Measurements from ENCODE around the gene GLI3.

The GLI3 gene

DNA sequence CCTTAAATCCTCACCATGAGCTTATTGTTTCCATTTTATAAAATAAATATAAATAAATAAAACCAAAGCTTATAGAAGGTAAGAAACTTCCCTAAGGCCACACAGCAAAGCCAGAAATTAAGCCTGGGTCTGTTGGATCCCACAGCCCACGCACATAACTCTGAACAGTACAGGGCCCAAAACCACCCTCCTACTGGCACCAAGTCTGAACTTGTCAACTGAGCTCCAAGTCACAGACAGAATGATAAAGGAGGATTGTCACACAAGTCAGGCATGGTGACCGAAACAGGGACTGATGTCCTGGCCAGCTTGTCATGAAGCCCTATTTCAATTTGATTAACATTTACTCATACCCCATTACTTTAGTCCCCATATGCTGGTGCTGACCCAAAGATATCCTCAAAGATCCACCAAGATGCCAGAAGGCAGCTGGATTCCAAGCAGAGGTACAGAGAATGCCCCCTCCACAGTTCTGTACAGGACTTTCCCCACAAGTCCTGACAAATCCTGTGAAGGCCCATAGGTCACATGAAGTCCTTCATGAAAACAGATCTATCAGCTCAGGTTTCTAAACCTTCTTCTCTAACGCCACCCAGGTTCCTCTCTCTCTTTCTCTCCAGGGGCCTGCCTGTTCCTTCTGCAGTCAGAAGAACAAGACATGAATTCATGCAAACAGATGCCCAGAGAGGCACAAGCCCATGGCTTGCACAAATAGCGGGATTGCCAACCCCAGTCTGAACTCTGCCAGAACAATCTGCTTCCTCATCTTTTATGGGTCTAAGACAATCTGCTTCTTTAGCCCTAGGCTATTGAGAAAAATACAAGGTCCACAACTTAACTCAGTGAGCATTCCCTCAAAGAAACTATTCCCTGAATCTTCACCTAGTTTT lies 60.9 kb downstream of the GLI3 start:
- peak; percentile 37 for DNase-seq (ENCODE audit: low spot score)

DNA sequence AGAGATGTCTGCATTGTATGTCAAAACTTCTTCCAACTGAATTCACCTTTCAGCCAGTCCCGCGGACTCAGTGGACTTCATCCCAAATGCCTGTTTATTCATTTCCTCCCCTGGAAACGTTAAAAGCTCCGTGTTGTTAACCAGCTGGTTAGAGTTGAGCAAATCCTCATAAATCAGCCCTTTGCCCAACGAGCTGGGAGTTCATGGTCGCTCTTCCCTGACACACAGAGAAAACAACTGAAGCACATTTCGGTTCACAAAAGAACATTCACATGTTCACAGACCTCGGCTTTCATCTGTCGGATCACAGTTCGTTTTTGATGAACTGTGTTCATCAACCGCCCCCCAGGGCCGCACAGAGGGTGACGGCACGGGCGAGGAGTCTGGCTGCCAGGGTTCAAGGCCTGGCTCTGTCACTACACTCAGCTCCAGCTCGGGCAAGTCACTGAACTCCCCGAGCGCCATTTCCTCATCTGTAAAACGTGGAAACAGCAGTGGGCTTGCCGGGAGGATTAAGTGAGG lies 62.6 kb downstream of the GLI3 start:
- DNase-seq (ENCODE audit: low spot score), result no peak

DNA sequence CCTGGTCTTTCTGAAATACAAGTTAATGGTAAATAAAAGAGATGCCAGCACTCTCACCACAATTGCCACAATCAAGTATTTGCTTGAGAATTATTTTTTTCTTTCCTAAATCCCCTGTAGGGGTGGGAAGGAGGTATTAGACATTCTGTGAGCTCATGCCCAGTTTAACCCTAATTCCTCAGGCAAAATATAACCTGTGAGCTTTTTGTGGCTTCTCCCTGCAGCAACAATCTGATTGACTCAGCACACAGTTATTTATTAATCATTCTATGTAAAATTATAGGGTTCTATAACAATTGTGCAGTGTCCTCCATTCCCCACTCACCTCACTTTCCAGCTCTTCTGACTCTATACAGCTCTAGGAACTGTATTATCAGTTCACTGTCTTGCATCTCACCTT lies 66.3 kb downstream of the GLI3 start:
- DNase-seq (ENCODE audit: low spot score), result no peak

DNA sequence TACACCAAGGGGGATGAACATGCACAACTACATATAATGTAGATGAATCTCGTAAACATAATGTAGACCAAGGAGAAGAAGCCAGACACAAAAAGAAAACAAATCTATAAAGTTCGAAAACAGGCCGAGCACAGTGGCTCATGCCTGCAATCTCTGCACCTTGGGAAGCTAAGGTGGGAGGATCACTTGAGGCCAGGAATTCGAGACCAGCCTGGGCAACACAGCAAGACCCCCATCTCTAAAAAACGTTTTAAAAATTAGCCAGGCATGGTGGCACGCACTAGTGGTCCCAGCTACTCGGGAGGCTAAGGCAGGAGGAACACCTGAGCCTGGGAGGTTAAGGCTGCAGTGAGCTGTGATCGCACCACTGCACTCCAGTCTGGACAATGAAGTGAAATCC lies 68.5 kb downstream of the GLI3 start:
- DNase-seq (ENCODE audit: low spot score), result no peak

DNA sequence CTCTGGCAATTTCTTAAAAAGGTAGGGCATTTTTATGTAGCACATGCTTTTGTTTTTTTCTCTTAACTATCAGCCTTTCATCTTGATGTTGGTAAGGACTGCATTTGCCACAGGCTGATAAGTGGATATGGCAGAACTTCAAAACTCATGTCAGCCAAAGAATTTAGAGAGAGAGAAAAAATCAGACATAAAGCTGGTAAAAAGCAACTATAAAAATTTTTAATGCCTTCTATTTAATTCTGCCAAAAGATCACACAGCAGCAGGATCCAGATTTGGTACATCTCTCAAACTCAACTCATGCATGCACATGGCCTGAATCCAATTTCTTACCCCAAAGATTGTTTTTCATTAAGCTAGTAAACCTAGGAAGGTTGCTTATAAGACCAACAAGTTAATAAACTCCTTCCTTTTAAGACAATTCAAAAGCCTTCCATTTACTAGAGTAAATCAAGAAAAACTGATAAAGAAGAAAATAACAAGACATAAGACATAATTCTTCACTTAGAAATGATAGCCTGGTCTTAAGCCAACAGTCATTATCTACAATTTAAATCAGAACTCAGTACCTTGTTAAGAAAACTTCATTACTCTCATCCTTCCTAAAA lies 69.3 kb downstream of the GLI3 start:
- DNase-seq (ENCODE audit: low spot score), result no peak

DNA sequence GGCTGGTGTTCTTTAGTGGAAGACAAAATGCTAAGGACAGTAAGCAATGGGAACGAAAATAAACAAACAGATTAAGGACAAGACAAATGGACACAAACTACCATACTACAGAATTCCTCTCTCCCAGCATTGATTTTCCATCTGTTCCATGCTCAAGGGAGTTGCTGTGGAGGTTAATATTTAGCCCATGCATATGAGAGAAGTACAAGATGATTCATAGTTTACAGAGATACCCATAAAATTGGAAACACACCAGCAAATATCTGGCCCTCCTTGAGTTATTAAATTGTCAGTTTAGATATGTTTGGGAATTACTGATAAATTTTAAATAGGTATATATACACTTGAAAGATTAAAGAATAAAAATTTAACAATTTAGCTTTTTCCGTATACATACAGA lies 69.8 kb downstream of the GLI3 start:
- DNase-seq (ENCODE audit: low spot score), result no peak

DNA sequence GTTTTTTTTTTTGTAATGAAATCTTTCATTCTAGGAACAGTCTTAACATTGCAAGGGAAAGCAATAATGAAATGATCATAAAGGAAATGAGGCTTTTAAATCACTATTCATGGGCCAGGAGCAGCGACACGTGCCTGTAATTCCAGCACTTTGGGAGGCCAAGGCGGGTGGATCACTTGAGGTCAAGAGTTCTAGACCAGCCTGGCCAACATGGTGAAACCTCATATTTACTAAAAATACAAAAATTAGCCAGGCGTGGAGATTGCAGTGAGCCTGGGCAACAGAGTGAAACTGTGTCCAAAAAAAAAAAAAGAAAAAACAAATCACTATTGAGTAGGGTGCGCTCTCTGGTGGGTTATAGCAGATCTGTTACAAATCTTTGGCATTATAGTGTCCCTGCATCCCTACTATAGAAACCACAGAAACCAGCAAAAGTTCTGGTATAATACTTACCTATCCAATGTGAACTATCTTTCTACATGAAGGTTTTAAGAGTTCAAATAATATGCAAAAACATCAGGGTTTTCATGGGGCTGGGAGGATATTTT lies 72.1 kb downstream of the GLI3 start:
- DNase-seq (ENCODE audit: low spot score), result no peak

DNA sequence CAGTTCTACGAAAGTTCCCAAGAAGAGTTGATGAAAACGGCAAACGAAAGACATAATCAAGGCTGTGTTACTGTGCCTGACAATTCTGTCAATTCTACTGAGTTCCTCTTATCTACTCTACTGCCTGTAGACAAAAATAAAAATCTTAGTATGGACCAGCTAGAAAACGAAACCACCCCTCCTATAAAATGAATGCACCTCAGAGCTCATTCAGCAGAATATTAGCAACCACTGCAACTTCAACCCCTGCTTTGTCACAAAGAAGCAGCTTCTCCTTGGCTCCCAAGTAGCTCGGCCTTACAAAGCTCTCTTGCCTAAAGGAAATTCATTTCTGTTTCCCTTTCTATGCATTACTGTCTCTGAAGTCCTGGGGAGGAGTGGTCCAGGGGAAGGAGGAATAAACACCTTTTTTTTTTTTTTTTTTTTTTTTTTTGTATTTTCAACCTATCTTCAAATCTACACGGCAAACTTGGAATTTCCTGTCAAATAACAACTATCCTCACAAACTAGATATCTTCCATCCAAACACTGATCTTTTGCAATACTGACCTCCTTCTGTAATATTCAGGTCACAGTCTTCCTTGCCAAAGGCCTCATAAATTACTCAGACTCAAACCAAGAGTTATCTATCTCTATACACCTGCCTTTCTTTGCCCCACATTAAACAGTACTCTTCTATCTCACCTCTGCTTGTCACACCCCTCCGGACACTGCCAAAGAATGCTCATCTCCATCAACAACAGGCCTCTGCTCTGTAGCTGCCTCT lies 74.3 kb downstream of the GLI3 start:
- DNase-seq (ENCODE audit: low spot score), result no peak

DNA sequence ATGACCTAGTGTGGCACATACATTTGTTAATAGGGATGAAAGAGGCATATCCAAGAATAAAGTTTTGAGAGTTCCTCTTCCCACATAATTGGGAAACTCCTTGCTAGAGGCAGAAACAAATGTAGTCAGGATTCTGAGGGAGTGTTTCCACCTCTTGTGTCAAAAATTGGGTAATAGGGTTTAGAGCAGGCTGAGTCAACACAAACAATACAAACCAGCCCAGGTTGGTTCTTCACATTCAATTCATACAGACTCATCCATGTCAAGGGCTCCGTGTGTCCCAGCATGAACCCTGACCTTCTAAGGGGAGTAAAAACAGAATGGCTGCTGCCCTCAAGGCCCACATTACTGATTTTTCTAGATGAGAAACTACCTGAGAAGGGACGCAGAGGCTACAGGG lies 75.3 kb downstream of the GLI3 start:
- DNase-seq (ENCODE audit: low spot score), result no peak

DNA sequence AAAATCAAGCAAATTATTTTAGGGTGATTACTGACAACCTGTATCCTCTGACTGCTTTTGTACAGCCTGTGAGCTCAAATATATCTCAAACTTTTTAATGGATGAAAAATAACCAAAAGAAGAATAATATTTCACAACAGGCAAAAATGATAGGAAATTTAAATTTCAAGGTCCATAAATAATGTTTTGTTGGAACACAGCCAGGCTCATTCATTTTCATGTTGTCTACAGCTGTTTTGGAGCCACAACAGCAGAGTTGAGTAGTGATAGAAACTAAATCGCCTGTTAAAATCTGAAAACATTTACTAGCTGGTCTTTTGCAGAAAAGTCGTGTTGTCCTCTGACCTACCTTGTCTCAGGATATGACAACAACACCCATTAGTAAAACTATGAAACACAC lies 75.9 kb downstream of the GLI3 start:
- no peak for DNase-seq (ENCODE audit: low spot score)

DNA sequence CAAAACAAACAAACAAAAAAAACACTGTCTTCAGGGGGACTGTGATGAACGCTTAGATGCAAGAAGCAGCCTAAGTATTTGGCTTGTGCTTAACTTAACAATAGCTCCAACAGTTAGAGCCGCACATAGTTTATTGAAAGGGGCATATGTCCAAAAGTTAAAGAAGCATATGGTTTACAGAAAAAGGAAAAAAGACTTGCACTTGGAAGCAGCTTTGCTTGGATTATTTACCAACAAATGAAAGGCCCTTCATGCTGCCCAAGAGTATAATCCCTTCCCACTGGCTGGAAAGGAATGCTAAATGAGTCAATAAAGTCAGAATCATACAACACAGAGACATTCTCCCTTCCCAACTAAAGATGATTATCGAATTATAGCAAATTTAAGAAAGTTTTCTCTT lies 77.9 kb downstream of the GLI3 start:
- DNase-seq (ENCODE audit: low spot score), result no peak

DNA sequence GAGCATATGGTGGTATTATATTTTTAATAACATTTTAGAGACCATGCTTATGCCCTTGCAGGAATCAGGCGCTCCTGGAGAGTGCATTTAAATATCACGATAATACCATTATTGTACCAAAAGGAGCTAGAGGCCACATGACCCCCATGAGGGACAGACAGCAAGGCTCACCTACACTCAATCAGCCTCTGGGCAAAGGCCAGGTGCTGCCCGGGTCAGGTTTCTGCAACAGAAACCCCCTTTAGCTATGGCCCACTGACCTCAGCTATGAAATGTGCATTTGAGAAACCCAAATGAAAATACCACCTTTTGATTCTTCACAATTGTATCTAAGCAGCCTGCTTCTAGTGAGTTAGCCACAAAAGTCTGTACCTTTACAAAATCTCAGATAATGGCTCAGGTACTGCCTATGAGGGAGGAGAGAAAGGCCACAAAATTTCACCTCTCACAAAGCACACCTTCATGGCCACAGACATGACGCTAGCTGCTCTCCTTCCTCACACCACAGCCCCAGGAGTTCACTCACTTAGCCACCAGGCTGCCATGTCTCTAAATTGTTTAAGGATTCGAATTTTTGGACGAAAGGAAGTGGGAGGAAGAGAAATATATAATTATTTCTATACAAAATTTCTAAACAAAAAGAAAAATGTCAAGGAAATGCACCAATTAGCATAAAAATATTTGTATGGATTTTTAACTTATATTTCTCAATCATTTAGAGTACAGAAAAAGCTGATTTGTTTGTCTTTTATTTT lies 79.9 kb downstream of the GLI3 start:
- DNase-seq (ENCODE audit: low spot score), result no peak

DNA sequence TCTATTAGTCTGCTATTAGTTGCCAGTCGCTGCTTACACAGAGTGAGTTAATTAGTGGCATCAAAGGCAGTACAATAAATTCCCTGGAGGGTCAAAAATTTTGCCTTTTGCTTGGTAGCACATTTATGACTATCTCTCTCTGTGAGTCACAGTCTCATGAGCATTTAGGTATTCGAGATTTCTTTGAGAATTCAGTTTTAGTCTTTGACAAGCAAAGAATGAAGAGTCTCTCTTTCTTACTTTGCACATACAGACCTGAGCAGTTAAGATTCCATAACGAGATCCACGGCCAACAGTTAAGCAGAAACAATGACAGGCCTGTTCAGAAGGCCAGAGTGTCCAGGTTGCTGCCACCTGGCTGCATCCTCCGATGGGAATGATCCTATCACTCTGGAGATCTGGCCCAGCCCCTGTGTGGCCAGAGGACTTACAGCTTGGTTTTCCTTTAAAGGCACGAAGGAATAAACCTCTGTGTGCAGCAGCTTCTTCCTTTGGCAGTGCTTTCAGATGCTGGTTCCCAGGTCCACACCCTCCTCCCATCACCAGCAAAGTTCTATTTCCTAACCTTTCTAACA lies 80.6 kb downstream of the GLI3 start:
- DNase-seq (ENCODE audit: low spot score), result no peak

DNA sequence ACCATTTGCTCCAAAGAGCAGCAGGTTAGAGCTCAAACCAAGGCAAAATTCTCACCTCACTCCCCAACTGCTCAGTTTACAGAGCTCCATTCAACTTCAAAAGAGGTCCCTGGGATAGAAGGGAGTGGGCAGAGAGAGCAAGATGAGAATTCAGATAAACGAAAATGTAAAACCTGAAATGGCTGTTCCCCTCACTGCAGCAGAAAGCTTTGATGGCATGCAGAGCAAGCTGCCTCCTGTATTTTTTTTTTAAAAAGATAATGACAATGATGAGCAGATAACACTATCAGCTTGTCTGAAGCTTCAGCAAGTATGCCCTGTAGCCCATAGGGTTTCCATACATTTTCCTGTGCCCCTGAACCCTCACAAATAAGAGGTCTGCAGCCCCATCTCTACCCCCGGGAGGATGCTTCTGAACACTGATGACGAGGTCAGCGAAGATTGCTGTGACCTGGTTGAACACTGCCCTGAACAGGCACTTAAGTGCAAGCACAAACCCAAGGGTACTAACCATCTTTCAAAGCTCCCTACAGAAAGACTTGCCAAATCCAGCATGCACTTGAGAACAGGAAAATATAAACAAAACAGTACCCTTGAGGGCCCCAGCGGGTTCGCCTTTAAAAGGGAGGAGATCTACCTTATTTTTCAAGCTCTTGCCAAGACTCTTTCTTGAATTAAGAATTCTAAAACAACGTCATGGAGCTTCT lies 81.3 kb downstream of the GLI3 start:
- no peak for DNase-seq (ENCODE audit: low spot score)

DNA sequence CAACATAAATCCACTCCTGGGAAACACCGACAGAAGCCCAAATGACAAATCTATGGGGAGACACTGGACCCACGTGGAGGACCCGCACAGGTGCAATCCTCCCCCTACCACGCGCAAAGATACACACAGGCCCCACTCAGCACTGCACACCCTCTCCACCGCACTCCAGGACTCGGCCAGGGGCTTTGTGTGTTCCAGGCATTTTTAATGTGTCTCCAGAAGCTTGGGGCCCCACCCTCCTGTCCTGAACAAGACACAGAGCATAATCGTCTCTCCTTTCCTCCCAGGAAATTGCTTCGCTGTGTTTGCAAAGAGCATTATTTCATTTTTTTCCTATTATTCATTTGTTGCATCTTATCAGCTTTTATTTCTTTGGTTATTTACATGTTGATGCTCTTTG lies 82.8 kb downstream of the GLI3 start:
- no peak for DNase-seq (ENCODE audit: low spot score)

DNA sequence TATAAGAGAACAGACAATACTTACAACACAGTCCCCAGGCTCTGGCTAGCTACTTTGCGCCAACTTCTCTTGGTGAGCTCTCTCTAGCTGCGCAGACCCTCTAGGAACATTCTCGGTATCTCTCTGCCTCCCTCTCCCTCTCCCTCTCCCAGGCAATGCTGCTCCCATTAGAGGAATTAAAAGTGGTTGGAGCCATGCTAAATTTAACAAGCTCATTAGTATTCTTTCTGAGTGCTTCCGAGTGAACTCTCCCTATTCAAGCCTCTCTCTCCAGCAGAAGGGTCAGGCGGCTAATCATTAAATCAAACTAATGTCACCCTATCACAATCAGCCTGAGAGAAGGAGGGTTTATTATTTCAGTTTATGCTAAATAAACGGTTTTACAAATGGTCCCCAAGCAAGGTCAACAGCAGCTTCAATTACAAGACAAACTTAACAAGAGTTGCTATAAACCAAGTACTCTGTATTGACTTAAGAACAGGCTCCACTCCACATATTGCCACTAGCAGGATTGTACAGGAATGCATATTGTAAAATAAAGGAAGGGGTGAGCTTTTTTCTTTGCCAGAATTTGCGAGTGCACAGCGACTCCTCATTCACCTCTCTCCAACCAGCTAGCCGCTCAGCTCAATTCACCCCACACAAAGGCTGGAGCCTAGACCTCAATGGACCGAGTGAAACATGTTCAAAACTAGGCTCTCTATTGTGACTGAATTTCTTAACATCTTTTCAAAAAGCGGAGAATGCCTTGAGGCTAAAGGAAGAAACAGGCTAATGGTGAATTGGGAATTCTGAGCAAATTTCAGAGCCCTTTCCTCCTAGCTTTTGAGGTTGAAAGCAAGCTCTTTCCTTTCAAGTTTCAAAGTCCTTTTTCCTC lies 84.4 kb downstream of the GLI3 start:
- peak; percentile 35 for DNase-seq (ENCODE audit: low spot score)

DNA sequence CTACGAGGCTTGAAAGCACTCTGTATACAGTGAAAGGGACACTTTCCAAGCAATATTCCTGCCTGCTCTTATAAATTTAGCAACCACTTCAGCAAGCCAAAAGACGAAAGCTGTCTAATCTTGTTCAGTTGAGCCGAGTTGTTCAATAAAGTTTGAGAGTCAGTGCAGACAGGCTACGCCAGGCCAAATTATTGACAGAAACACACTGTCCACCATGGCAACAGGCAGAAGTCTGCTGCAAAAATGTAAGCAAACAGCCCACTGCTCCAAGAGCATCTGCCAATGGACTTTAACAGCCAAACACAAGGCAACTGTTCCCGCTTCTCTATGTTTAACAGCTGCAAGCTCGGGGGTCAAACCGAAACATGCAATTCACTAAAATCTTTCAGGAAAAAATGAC lies 85.7 kb downstream of the GLI3 start:
- DNase-seq (ENCODE audit: low spot score), result peak; percentile 47

DNA sequence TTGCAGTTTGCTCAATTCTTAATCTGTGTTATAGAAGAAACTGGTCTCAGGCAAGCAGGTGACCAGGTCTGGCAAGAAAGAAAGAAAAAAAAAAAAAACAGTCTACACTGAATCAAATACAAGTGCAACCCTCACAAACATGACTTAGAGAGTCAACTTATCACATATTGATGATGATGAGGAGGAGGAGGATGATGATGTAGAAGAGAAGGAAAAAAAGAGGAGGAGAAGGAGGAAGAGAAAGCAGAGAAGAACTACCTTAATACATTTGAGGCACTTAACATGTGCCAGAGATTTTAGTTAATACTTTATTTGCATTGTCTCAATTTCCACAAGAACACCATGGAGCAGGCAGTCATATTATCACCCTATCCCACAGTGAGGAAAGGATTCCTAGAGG lies 91.5 kb downstream of the GLI3 start:
- DNase-seq (ENCODE audit: low spot score), result no peak

DNA sequence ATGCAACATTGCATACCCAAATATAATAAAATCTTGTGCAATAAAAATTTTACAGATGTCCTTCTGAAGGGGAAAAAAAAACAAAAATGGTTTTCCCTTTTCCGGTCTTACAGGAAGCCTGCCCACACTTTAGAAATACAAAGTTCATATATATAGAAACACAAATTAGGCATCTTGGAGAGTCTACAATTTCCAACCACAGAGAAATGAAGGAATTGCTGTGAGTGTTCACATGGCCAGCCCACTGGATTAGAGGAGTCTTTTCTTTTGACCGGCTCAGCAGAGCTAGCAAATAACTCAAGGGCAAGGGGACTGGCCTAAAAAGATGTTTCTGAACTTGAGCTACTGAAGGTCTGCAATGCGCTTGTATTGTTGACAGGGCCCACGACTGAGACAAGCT lies 92.4 kb downstream of the GLI3 start:
- DNase-seq (ENCODE audit: low spot score), result no peak

Measured in globus pallidus (tissue), 1 donor.